ENCODE data around the gene KIRREL3. TPM values are rescaled to one million over a fixed set of nuclear protein-coding genes. Genes with fewer than 3 reads are reported as not detected.

Gene KIRREL3
- polyA plus RNA-seq, 1 donor = 0.80 TPM

DNA sequence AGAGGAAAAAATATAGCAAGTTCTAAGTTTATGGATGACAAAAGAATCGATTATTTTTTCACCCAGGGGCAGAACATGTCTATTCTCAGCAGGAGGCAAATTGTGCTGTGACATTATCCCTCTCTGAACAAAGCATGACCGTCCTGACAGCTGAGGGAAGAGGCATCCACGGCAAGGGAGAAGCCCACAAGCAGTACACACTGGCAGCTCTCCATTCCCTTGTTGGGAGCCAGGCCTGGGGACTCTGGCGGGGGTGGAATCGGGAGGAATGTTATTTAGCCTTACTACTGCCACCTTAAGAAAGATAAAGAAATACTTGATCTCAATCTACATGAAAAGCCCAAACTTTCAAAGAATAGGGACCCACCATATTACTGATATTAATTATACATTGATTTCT is 3.4 kb downstream of the KIRREL3 start:
- DNase-seq (ENCODE audit: low read depth) = no peak

DNA sequence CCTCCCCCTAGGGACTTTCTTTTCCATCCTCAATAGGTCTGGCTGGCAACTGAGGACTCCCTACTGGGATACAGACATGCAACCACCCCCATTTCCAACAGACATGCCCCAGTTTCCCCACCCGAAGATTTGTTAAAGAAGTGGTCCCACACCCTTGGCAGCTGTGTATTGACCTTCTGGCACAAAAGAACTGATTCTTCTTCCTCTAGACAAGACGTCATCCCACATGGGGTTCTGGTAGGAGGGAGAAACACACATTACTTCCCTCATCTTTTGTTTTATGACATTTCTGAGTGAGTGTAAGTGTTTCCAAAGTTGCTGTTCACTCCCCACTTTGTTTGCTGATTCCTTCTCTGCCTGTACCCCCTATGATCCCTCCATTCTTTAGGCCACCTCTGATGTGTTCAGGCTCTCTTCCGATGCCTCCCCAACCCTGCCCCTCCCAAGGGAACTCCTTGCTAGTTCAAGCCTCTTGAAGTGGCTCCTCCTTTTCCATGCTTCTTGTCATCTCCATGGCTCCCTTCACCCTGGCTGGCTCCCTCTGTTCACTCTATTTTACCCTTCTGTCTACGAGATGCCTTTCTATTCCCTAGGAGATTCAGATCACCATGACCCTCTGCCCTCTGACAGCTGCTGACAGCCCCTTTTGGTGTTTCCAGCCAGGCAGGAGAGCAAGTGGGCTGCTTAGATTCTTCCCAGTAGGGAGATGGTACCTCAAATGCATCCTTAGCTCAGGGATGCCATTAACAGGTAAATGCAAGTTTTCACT is 4.3 kb downstream of the KIRREL3 start:
- no peak for DNase-seq (ENCODE audit: low read depth)

DNA sequence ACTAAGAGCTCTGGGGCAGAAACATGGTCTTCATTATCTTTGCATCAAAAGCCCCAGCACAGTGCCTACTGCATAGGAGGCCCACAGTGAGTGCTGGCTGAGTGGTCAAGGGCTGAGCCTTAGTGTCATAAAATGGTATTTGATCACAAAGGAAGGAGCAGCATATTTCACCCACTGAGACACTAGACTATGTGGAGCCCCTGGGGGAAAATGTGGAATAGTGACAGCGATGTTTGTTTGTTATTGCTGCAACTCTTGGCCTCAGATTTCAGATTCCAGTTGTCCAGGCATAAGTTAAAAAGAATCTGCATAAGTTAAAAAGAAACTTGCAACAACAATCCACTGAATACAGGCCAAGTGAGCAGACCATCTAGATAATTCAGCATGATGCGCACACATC is 7.0 kb downstream of the KIRREL3 start:
- no peak for DNase-seq (ENCODE audit: low read depth)

DNA sequence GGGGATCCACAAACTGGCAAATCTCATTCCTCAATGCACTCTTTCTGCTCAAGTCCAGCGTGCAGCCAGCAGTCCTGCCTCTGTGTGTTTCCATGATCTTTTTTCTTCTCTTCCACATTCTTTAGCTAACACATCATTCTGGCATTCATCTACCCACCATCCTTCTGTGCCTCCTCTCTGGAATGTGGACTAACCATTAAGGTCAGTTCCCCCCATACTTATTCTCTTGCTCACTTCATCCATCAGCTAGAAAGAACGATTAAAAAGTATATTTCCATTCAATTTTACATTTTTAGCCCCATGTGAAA is 7.8 kb downstream of the KIRREL3 start:
- no peak for DNase-seq (ENCODE audit: low read depth)

DNA sequence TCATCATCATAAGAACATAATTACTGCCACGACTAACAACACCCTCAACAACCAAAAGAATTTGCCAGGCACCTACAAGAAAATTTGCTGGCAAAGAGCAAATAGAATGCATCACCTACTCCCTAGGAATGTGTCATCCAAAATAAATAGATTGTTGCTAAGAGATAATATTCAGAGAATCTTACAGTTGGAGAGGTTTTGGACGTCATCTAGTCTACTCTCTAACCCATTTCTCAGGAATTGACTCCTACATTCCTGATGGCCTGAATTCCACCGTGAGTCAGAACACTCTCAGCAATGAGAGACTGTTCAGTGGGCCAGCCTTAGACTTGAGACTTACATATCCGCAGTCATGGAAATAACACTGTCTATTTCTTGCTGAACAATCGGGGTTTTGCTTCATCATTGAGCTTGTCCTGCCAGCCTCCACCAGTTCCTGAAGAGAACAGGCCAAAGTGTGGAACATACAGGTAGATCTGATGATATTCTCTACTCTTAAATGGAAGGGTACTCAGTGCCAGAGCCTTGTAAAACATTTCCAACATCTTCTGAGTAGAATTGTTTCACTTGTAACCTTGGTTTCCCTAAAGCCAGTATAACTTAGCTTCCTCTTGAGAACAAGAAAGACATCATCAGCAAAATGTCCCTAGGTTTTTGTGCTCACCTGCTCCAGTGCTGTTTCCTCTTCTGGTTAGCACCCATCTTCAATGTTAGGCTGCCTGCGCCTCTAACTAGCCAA is 8.3 kb downstream of the KIRREL3 start:
- no peak for DNase-seq (ENCODE audit: low read depth)

DNA sequence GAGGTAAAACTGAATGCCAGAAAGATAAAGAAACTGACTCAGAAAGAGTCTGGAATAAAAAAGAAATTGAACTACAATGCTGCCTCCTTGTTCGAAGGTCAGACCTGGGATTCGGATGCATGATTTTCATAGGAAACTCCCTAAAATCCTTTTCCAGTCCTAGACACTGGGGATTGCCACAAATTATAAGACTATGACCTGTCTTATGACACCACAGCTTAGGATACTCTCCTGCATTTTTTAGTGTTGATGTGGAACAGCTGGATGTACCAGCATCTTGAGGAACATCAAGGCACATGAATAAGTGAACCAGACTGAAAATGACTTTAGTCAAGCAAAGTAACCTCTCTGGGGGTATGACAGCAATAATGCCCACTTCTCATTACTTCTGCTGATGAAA is 9.0 kb downstream of the KIRREL3 start:
- no peak for DNase-seq (ENCODE audit: low read depth)

DNA sequence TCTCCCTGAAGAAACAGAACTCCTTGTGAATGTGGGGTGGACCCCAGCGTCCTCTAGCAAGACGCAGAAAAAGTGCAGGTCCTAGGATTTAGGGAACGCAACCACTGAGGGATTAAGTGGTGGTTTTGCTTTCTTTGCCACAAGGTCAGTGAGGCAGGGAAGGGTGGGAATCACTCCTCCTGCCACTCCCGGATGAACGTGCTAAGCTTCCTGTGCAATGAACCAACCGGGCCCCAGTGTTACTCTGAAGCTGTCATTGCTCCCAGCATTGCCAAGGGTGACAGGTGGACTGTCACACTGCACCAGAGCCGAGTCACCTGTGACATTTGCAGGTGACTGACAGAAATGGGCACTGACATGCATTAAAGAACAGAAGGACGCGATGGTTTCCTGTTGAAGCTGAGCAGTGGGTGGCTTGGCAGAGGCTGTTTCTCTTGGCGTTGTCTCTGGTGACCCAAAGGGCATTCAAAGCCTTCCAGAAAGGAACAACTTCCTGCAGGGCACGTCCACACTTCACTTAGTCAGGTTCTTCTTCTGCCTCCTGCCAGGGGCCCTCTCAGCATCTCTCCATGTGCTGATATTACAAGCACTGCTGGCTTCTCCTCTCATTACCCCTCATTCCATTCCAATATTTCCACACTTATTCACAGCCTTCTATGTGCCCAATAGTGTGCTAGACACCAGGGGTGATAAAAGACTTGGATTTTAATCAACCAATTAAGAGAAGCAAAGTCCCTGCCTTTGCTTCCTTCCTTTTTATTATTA is 9.7 kb downstream of the KIRREL3 start:
- no peak for DNase-seq (ENCODE audit: low read depth)

DNA sequence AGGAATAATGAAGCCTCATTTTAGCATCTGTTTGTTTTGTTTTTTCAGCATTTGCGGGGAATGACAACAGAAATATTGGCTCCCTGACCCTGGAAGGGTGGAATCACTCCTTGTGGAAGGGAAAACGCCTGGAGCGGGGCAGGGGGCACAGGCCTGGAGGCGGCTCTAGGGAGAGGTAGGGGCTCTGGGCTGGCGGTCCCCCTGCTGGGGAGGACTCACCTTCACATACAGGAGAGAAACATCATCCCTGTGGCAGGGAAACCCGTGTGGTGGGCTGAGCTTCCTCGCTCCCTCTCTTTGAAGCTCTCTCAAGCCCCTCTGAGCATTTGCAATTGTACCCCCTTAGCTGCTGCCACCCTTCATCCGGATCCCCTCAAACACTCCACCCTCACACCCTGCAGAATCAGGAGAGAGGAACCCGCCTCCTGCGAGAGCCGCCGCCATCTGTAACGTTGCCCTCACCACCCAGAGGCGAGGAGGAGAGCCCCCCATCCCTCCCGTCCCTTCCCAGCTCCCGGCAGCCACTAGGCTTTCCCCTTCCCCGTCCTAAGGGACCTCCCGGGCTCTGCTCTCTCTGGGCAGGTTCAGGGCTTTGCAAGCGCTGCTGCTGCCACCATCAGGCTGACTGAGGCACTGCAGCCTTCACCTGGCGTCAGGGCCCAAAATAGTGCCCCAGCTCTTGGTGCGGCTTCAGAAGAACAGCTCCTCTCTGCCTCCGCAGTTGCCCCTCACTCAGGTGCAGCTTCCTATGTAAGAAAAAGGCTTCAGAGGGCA is 10.4 kb downstream of the KIRREL3 start:
- no peak for DNase-seq (ENCODE audit: low read depth)

DNA sequence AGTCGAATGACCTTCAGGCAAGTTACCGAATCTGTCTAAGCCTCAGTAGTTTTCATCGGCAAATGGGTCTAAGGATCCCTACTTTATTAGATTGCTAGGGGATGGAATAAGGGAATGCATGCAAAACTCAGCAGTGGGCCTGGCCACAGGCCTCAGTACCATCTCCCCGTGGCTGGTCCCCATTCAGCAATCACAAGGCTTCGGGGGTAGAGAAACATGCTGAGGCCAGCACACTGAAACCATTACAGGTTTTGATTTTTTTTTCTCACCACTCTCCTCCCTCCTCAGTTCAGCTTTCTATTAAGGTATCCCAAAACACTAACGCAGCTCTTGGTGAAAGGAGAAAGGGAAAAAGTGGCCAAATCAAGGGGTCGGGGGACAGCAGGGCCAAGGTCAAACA is 11.9 kb downstream of the KIRREL3 start:
- DNase-seq (ENCODE audit: low read depth) = no peak

DNA sequence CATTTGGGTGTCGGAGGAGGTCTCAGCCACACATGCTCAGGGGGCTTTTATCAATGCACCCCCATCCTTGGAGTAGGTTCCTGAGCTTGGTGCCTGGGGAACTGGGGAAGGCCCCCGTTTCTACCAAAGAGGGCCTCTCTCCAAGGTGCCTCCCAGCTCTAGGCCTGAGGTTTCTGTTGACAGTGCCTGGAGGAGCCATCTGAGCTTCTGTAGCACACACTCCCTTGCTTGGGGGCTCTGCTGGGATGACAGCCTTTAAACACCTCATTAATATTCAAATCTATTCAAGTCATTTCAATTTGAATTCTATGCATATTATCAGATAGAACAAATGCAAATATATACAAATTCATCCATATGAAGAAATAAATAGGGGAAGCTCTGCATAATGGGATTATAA is 18.9 kb downstream of the KIRREL3 start:
- DNase-seq (ENCODE audit: low read depth) = no peak

DNA sequence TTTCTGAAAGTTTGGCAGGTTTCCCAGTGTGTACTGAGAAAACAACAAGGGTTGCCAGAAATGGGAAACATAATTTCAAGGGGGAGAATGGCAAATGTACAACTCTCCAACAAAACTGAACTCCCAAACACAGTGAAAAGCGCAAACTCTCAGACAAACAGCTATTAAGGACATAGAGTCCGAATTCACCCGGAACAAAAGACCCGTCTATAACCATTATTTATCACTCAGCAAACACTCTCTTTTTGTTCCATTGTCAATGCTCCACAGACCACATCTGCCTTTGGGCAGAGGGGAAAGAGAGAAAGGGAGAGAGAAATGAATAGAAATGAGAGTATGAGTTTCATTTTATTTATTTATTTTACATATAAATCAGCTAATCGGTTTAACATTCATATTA is 21.7 kb downstream of the KIRREL3 start:
- DNase-seq (ENCODE audit: low read depth) = no peak

DNA sequence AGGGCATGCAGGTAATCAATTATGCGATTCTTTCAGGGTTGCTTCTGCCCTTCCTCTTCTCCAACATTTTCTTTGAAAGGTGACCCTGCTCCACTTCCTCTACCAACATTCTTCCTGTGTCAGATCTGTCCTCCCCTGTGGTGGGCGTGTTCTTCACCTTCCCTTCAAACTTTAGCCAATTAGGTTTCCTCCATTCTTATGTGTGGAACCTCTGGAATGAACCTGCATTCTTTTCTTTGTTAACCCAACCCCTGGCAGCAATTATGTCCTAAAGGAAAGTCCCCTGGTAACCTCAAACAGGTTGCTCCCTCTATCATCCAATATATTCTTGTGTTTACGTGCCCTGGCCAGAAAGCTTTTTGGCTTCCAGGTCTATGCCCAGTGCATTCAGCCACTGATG is 22.4 kb downstream of the KIRREL3 start:
- no peak for DNase-seq (ENCODE audit: low read depth)

DNA sequence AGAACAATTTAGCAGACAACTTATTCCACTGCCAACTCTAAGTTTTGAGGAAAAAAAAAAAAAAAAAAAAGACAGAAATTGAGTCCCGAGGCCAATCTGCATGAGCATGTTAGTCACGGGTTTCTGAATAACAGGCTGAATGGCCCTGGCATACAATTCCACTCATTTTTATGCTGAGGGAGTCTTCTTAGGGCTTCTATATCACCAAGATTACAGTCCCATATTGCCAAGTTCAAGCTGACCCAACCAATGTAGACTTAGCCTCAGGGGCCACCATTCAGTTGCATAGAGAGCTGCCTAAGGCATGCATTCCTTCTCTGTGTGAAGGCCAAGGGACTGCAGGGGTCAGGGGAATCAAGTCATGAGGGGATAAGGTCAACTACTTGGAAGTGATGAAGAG is 27.5 kb downstream of the KIRREL3 start:
- no peak for DNase-seq (ENCODE audit: low read depth)

DNA sequence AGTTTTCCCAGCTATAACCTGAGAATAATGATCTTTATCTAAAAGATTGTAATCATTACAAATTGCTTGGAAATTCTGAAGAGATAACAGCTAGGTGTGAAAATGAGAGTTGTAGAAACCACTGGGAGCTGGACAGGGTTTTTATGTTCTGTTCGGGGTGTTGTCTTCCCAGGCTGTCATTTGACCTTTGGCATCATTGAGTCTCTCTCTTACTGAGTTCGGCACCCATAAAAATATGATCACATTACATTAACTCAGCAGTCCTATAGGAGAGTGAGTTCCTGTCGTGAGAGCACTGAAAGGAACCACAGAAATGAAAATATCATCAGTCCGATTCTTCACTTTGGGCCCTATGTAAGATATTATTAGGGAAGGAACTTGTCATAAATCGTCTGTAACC is 29.3 kb downstream of the KIRREL3 start:
- DNase-seq (ENCODE audit: low read depth) = no peak

DNA sequence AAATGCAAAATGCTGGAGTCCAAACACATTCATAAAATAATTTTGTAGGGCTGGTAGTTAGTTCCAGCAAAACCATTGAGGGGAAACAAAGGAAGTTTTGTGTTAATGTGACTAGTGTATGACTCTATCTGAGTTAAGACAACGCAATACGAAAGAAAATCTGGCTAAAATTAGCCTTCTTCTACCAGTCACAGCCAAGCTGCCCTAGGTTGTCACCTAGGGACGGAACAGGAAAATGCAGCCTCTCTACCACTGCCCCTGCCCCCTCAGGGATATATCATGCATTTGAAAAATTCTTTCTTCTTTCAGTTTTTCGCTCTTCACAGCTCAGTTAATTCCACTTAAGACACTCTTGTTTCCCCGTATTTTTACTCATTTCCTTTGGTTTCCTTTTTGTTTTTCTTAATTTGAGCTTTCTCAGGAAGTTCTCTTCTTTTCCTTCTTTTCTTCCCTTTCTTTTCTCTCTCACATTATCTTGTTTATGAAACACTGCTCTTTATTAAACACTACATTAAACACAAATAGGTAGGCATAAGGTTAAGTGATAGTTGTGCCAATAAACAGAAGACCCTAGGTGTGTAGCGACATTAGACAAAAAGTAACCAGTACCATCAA is 30.6 kb downstream of the KIRREL3 start:
- DNase-seq (ENCODE audit: low read depth) = no peak

DNA sequence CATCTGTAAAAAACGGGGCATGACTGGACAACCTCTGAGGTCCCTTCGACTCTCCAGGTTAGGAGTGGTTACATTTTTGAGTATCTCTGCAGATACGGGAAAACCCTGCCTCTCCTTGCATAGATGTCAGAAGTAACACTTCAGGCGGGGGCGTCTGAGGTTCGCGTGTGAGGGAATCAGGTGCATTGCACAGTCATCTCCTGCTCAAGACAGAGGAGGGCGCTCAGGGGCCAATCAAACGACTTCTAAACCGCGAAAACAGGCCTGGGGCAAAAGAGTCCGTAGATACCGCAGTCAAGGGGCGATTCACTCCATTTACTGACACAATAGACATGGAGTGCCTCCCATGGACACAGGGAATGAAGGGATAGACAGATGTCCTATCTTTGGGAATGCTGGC is 31.7 kb downstream of the KIRREL3 start:
- DNase-seq (ENCODE audit: low read depth) = no peak

DNA sequence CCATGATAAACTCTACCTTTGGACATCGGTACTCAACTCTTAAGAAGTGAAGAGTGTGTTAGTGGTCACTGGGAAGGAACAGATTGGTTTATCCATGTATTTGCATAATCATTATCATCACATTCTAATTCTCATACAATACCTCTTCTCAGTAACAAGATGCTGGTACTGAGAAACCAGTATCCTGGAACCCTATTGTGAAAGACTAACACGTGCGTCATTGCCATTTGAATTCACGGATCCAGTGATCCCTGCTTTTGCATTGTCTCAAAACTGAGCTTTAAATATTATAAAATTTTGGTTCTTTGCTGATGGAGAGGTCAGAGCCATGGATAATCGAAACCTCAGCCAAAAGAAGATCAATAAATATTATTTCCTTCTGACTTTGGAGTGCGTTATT is 35.2 kb downstream of the KIRREL3 start:
- no peak for DNase-seq (ENCODE audit: low read depth)

DNA sequence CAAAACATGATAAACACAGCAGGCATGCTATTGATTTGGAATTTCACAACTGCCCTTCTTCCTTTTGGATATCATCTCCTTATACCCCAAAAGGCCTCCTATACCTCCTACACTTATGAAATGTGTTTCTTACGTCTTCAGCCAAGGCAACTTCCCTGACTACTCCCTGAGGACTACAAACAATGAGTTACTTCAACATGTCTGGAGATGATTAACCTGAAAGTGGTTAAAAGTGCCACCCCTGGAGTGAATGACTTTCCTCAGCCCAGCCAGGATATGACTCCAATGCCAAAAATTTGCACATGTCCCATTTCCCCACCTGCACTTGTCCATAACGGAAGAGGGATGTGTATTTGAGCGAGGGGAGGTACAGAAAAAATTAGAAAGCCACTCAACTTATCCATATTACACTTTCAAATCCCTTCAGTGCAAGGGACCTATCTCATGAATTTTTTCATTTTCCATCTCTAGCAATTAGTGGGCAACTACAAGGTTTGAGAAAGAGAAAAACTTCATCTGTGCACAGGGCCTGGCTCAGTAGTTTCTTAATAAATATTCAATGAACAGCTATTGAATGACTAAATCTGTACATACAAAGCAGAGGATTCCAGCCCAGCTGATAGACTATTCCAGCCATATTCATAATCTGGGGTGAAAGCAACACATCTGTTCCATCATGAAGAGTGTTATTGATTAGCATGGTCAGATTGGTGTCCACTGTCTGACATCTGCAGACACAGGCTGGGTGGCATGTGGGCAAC is 36.8 kb downstream of the KIRREL3 start:
- no peak for DNase-seq (ENCODE audit: low read depth)

DNA sequence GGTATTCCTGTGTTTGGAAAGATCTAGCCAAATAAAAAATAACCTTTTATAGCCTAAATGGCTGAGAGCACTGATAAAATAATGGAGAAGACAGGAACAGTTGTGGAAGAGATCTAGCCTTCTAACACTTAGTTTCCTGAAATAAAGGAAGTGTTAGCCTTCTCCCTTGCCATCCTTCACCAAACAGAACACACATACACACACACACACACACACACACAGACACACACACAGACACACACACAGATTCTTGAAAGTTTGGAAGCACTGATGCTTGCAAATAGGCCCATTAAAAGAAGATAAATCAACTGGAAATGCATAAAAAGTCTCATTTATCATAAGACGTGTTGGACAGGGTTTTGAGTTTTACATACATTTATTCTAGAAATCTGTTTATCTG is 37.5 kb downstream of the KIRREL3 start:
- DNase-seq (ENCODE audit: low read depth) = no peak

DNA sequence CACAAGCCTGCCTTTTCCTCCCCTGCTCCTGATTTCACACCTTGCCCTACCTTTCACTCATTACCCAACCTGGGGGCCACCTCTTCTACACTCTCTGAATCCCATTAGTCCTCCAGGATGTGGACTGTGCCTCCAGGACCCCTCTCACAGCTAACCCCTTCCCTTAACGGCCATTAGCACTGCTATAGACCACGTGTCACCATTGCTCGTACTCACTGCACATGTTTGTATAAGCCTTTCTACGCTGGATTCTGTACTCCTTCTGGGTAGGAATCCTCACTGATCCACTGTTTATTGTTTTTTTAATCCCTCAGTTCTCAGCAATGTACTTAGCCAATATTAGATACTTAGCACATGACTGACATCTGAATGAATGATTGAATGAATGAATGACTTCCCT is 40.9 kb downstream of the KIRREL3 start:
- DNase-seq (ENCODE audit: low read depth) = no peak

DNA sequence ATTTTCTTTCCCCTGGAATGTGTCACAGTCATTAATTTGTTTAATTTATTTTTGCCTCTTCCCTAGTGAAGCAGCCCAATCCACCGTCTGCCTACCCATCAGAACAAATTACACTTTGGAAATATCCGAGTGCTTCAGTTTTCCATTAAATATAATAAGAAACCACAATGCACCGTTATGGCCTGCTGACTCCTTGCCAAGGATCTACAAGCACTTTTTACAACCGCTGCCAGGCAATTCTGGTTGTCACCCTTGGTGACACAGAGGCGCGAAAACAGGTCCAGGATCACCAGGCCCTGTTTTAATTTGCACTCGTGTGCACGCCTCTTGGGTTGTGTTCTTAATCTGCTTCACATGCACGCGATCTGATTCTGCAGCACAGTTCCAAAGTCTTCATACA is 43.9 kb downstream of the KIRREL3 start:
- DNase-seq (ENCODE audit: low read depth) = no peak
